H54 (cell line): ENCODE measurements around the gene WNK1.
"Not testable (repeated sequence)": the region's sequence is repeated elsewhere in the genome, so short reads cannot be mapped to it uniquely, and the experiment has no call there.

ENCODE experiments used
- DNase-seq: peaks from one replicate; pipeline ENCODE4 v3.0.0; 2011; ENCODE audit warnings: low spot score, mixed read lengths; ENCODE audit not compliant: insufficient read length
- FAIRE-seq: peaks from 3 replicates; lab custom pipeline; 2011; peaks lifted over from hg19 to GRCh38; lab: Jason Lieb, UNC
- POLR2A ChIP-seq: IDR thresholded peaks from 2 replicates; pipeline ENCODE4 v1.6.1; 2011; ENCODE audit warnings: low read depth, mild to moderate bottlenecking, low read length

WNK1 gene

GRCh38 chr12:751999-752694, at the start of gene WNK1:
Gene WNK1, plus strand, starts transcription at chr12:752579. Its CDS starts 987 bp downstream, at chr12:753566.
- DNase-seq (peak; percentile 88), FAIRE-seq (peak; percentile 88)
- TF ChIP-seq POLR2A = peak; percentile 91

DNA sequence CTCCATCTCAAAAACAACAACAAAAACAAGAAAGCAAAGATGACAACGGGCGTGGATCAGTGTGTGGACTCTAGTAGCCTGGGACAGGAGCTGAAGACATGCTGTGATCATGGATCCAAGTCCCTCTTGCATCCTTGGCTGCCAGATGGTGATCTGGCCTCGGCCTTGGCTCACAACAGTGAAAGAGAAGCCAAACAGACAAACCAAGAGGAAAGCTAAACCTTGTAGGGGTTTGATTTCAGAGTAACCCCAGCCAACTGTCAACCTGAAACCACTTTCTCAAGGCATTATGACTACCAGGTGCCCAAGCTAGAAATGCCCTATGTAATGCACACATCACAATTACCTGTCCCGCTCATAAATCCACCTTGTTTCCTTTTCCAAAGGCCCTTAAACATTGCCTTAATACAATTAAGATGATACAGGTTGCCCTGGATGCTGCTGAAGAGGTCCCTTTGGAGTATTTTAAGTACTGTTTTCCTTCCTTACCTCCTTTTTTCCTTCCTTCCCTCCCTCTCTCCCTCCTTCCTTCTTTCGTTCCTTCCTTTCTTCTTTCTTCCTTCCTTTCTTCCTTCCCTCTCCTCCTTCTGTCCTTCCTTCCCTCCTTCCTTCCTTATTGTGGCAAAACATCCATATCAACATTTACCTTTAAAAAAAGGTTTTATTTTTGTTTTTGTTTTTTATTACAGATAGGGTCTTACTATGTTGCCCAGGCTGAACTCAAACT, 47.7 kb upstream of the WNK1 start:
- FAIRE-seq (no peak), DNase-seq (no peak)
- TF ChIP-seq POLR2A = no peak

DNA sequence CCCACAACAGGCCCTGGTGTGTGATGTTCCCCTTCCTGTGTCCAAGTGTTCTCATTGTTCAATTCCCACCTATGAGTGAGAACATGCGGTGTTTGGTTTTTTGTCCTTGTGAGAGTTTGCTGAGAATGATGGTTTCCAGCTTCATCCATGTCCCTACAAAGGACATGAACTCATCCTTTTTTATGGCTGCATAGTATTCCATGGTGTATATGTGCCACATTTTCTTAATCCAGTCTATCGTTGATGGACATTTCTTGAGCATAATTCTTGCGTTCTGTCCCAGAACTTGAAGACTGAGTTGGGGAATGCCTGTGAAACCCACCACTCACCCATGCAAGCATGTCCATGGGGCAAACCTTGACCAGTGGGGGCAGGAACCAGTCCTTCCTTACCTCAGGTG, 44.3 kb upstream of the WNK1 start:
- FAIRE-seq, DNase-seq: not testable (repeated sequence)

DNA sequence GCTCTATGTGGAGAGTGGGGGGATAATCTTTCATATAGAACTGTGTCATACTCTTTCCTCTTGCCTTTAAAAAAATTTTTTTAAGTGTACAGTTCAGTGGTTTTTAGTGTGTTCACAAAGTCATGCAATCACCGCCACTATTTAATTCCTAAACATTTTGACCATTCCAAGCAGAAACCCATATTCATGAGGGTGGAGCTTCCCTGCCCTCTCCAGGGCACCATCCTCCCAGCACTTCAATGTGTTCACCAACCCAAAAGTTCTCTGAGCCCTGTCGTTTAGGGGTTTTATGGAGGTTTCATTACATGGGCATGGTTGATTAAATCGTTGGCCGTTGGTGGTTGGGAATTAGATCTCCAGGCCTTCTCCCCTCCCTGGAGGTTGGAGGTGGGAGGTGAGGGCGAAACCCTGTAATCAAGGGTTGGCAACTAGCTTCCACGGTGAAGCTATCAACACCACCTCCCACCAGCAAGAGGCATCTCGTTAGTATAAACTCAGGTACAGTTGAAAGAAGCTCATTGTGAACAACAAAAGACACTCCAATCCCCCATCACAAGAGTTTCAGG, 42.8 kb upstream of the WNK1 start:
- no peak for FAIRE-seq
- no peak for DNase-seq
- no peak for TF ChIP-seq POLR2A

- DNase-seq (no peak), FAIRE-seq (no peak)
- TF ChIP-seq POLR2A = no peak
Observed at GRCh38 chr12:712172-712863, 40.1 kb upstream of the WNK1 start.

DNA sequence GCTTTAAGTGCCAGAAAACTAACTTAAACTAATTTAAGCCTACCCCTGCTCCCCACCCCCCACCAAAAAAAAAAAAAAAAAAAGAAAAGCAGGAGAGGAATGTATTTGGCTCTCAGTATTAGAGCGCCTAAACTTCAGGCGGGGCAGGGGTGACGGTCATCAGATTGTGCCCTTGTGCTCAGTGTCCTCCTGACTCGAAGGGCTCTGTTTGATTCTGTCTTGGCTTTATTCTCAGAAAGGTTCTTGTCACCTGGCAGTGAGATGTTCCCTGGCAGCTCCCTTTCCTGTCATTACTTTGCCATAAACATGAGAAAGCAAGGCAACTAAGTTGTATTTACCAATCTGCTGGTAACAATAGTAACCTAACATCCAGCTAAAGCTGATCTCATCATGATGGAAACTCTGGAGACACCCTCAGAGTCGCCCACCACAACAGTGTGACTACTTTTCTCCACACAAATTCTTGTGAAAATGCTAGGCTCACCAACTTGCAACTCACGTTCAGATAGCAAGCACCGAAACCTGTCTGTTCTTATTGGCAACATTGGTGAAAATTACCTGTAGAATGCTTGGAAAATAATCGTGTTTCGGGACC, 39.0 kb upstream of the WNK1 start:
- DNase-seq (no peak), FAIRE-seq (no peak)
- no peak for TF ChIP-seq POLR2A

DNA sequence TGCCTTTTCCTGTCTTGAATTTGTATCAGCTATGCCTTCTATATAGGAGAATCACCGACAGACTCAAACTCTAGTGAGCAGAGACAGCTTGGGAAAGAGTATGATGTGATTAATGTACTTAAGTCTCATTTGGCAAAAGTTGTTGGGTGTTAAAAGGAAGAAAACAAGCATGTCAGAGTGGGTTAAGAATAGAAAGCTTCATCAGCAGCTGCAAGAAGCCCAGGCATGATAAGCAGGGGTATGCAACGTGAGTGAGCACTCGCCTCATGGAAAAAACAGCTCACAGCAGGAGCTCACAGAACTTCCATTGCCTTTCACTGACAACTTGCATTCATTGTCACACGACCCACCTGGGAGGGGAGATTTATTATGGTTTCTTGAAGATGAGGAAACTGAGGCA, 35.9 kb upstream of the WNK1 start:
- TF ChIP-seq POLR2A = no peak
- FAIRE-seq (no peak), DNase-seq (no peak)

GRCh38 chr12:718756-719102, 33.6 kb upstream of the WNK1 start:
- no peak for DNase-seq
- FAIRE-seq = no peak
- TF ChIP-seq POLR2A = no peak

GRCh38 chr12:720231-720941, 32.0 kb upstream of the WNK1 start:
- no peak for TF ChIP-seq POLR2A
- no peak for DNase-seq
- no peak for FAIRE-seq

- no peak for TF ChIP-seq POLR2A
- DNase-seq (no peak), FAIRE-seq (no peak)
Observed at GRCh38 chr12:724194-724855, 28.1 kb upstream of the WNK1 start.

- FAIRE-seq (no peak), DNase-seq (no peak)
- TF ChIP-seq POLR2A = no peak
Observed at GRCh38 chr12:725076-725475, 27.3 kb upstream of the WNK1 start.

GRCh38 chr12:726281-727140, 25.9 kb upstream of the WNK1 start:
- TF ChIP-seq POLR2A = no peak
- DNase-seq = no peak
- FAIRE-seq = peak; percentile 99
